SU-DHL-6 (cell line): ENCODE results near the gene QPCT.

Experiments
- CTCF ChIP-seq: fragments of 200-600 bp; sonication (generic); IDR thresholded peaks from one replicate; pipeline ENCODE4 v1.5.1; 2017; ENCODE audit warnings: antibody characterized with exemption, mild to moderate bottlenecking, low read length, moderate library complexity; ENCODE audit not compliant: insufficient read depth, poor library complexity, severe bottlenecking
- EZH2phosphoT487 ChIP-seq: fragments of 200-600 bp; sonication (generic), shearing (Covaris generic); conservative IDR thresholded peaks from 2 replicates; pipeline ENCODE4 v1.6.1; 2018; ENCODE audit warnings: mild to moderate bottlenecking, antibody characterized with exemption, low read length, moderate library complexity, mixed read lengths

GRCh38 chr2:37402636-37403035, 58.2 kb downstream of the QPCT start:
- TF ChIP-seq CTCF (no peak), EZH2phosphoT487 (no peak)
